ENCODE data around the gene GPD1L. TPM values are rescaled to one million over a fixed set of nuclear protein-coding genes. Genes with fewer than 3 reads are reported as not detected.

Gene GPD1L
- polyA plus RNA-seq, 1 donor from 2014 or later, result 18.2 TPM

GRCh38 chr3:32117320-32117719, 10.9 kb downstream of the GPD1L start:
- no peak overlapping the region for H3K27ac ChIP-seq (ENCODE audit: low read length)
- no peak overlapping the region for H3K9ac ChIP-seq (ENCODE audit: low read length)
- no peak overlapping the region for H2AFZ ChIP-seq (ENCODE audit: low read depth, low read length)
- H3F3A ChIP-seq (ENCODE audit: insufficient read depth, low read length, poor library complexity, severe bottlenecking), result no peaks in the 10 kb centered on the region
- no peak overlapping the region for H3K4me2 ChIP-seq (ENCODE audit: low read length)
- H3K4me3 ChIP-seq (ENCODE audit: low read length), result no peak overlapping the region
- no peaks in the 10 kb centered on the region for H3K27me3 ChIP-seq (ENCODE audit: insufficient read depth, low read depth, low read length)
- no peaks in the 10 kb centered on the region for H4K20me1 ChIP-seq (ENCODE audit: insufficient read depth)
- H3K9me2 ChIP-seq (ENCODE audit: insufficient read depth, low read length), result no peaks in the 10 kb centered on the region
- H3K36me3 ChIP-seq (ENCODE audit: insufficient read depth, low read length), result no peaks in the 10 kb centered on the region
- H3K9me3 ChIP-seq (ENCODE audit: low read length), result no peaks in the 10 kb centered on the region
- no peaks in the 10 kb centered on the region for H3K79me2 ChIP-seq (replicated peaks; ENCODE audit: insufficient read depth, low read length)
- TF ChIP-seq TAF1 (IDR thresholded peaks at IDR 0.05; ENCODE audit: low read depth) (no peak), SMC3 (conservative IDR thresholded peaks at IDR 0.05; ENCODE audit: poor library complexity) (no peak), REST (IDR thresholded peaks at IDR 0.05; ENCODE audit: borderline replicate concordance) (no peak), EZH2 (IDR thresholded peaks at IDR 0.05; ENCODE audit: borderline replicate concordance, insufficient read depth, low read length, poor library complexity, severe bottlenecking) (no peak), EP300 (conservative IDR thresholded peaks at IDR 0.05; ENCODE audit: poor library complexity, severe bottlenecking) (no peak), POLR2AphosphoS5 (IDR thresholded peaks at IDR 0.05) (no peak), MXI1 (conservative IDR thresholded peaks at IDR 0.05; ENCODE audit: poor library complexity, severe bottlenecking) (no peak), CTCF (IDR thresholded peaks at IDR 0.05; ENCODE audit: poor library complexity, severe bottlenecking) (no peak), RAD21 (conservative IDR thresholded peaks at IDR 0.05) (no peak)

GRCh38 chr3:32118215-32118614, 11.8 kb downstream of the GPD1L start:
- no peaks in the 10 kb centered on the region for H3K9me3 ChIP-seq (ENCODE audit: low read length)
- no peaks in the 10 kb centered on the region for H3K79me2 ChIP-seq (replicated peaks; ENCODE audit: insufficient read depth, low read length)
- no peak for TF ChIP-seq SMC3 (conservative IDR thresholded peaks at IDR 0.05; ENCODE audit: poor library complexity)
- TF ChIP-seq EZH2 (IDR thresholded peaks at IDR 0.05; ENCODE audit: borderline replicate concordance, insufficient read depth, low read length, poor library complexity, severe bottlenecking), result no peak
- no peak for TF ChIP-seq MXI1 (conservative IDR thresholded peaks at IDR 0.05; ENCODE audit: poor library complexity, severe bottlenecking)
- TF ChIP-seq TAF1 (IDR thresholded peaks at IDR 0.05; ENCODE audit: low read depth), result no peak
- no peak for TF ChIP-seq RAD21 (conservative IDR thresholded peaks at IDR 0.05)
- no peak for TF ChIP-seq EP300 (conservative IDR thresholded peaks at IDR 0.05; ENCODE audit: poor library complexity, severe bottlenecking)
- no peak for TF ChIP-seq POLR2AphosphoS5 (IDR thresholded peaks at IDR 0.05)
- no peak for TF ChIP-seq REST (IDR thresholded peaks at IDR 0.05; ENCODE audit: borderline replicate concordance)
- no peak for TF ChIP-seq CTCF (IDR thresholded peaks at IDR 0.05; ENCODE audit: poor library complexity, severe bottlenecking)
- H3K4me3 ChIP-seq (ENCODE audit: low read length), result no peak overlapping the region
- no peak overlapping the region for H2AFZ ChIP-seq (ENCODE audit: low read depth, low read length)
- no peaks in the 10 kb centered on the region for H3K36me3 ChIP-seq (ENCODE audit: insufficient read depth, low read length)
- no peaks in the 10 kb centered on the region for H3K9me2 ChIP-seq (ENCODE audit: insufficient read depth, low read length)
- H3F3A ChIP-seq (ENCODE audit: insufficient read depth, low read length, poor library complexity, severe bottlenecking), result no peaks in the 10 kb centered on the region
- H3K27ac ChIP-seq (ENCODE audit: low read length), result no peak overlapping the region
- H3K27me3 ChIP-seq (ENCODE audit: insufficient read depth, low read depth, low read length), result no peaks in the 10 kb centered on the region
- H3K4me2 ChIP-seq (ENCODE audit: low read length), result no peak overlapping the region
- H4K20me1 ChIP-seq (ENCODE audit: insufficient read depth), result no peaks in the 10 kb centered on the region
- no peak overlapping the region for H3K9ac ChIP-seq (ENCODE audit: low read length)
